Activated naive CD8-positive, alpha-beta T cell treated with anti-CD3 and anti-CD28 coated beads, Interleukin-2, amount 10 ng/mL, durations not matched to agents 7 days and 5 days (primary cell): ENCODE measurements around the gene PLCB4. TPM values are rescaled to one million over a fixed set of nuclear protein-coding genes. Genes with fewer than 3 reads are reported as not detected.

Experiments used
- ATAC-seq: fragments of 150-1000 bp; cut with Tn5 transposase; one replicate; pipeline ENCODE4 v1.10.0; 2021; ENCODE audit warnings: low read depth, moderate library complexity
- POLR2A ChIA-PET: fragments of 350-600 bp; sonication (Branson Sonifier 250); formaldehyde crosslinking; loops from one replicate; lab custom pipeline; 2021; ENCODE audit warnings: antibody characterized with exemption; lab: Charles Lee
- DNase-seq: peaks from one replicate; pipeline ENCODE4 v3.0.0; 2021
- H3K27ac Mint-ChIP-seq: one replicate; pipeline ENCODE4 v1.8.0; 2022; ENCODE audit warnings: mild to moderate bottlenecking, mixed read lengths
- H3K27me3 Mint-ChIP-seq: one replicate; pipeline ENCODE4 v1.8.0; 2022; ENCODE audit warnings: mild to moderate bottlenecking, moderate library complexity, mixed read lengths
- H3K36me3 Mint-ChIP-seq: one replicate; pipeline ENCODE4 v1.8.0; 2021; ENCODE audit warnings: mild to moderate bottlenecking, mixed read lengths
- H3K4me1 Mint-ChIP-seq: one replicate; pipeline ENCODE4 v1.8.0; 2021; ENCODE audit warnings: mixed read lengths
- H3K4me3 Mint-ChIP-seq: one replicate; pipeline ENCODE4 v1.8.0; 2022; ENCODE audit warnings: mild to moderate bottlenecking, moderate library complexity, mixed read lengths
- H3K9me3 Mint-ChIP-seq: one replicate; pipeline ENCODE4 v1.8.0; 2021; ENCODE audit warnings: mixed read lengths
- total RNA-seq, 2 experiments: library from RNA; stranded (reverse); gene quantifications; one replicate each; pipeline ENCODE4 v1.2.3, GENCODE V29; 2021

The PLCB4 gene
- total RNA-seq, 2 experiments from 2014 or later = not detected

DNA sequence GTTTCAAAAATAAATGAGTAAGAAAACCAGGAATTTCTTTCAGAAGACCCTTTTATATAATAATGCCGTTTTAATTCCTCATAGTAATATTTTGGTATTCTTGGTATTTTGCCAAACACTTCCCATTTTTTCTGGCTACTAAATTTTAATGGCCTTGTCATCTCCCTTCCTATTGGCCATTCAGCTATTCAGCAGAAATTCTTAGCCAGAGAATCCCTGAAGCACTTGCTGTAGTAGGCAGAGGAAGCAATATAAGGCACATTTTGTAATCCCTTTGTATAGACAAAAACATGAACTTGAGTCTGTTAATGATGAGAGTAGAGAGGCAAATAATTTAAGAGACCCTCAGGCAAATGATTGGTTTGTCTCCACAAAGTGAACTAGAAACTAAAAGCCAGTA lies 327.1 kb downstream of the PLCB4 start:
- Mint-ChIP-seq H3K27me3 (no peaks in the 10 kb centered on the region), H3K9me3 (no peaks in the 10 kb centered on the region), H3K36me3 (no peaks in the 10 kb centered on the region), H3K4me1 (no peaks in the 10 kb centered on the region), H3K4me3 (no peak overlapping the region), H3K27ac (no peak overlapping the region)
- POLR2A ChIA-PET = no interaction called here
- ATAC-seq (no peak), DNase-seq (no peak)

DNA sequence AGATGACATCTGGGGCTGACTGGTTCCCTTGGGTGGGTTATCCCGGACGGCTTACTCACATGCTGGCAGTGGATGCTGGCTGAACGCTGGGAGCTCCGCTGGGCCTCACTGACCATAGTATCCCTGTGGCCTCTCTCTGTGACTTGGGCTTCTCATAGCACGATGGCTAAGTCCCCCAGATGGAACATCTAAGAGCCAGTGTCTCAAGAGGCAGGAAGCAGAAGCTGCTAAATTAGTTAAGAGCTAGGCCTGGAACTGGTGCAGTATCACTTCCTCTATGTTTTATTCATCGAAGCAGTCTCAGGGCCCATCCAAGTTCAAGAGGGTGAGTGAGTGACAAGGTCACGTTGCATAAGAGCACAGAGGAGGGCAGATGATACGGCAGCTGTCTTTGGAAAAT lies 329.0 kb downstream of the PLCB4 start:
- Mint-ChIP-seq H3K4me1 (no peaks in the 10 kb centered on the region), H3K27me3 (no peaks in the 10 kb centered on the region), H3K9me3 (no peaks in the 10 kb centered on the region), H3K36me3 (no peaks in the 10 kb centered on the region), H3K27ac (no peak overlapping the region), H3K4me3 (no peak overlapping the region)
- DNase-seq (no peak), ATAC-seq (no peak)
- POLR2A ChIA-PET = no interaction called here

DNA sequence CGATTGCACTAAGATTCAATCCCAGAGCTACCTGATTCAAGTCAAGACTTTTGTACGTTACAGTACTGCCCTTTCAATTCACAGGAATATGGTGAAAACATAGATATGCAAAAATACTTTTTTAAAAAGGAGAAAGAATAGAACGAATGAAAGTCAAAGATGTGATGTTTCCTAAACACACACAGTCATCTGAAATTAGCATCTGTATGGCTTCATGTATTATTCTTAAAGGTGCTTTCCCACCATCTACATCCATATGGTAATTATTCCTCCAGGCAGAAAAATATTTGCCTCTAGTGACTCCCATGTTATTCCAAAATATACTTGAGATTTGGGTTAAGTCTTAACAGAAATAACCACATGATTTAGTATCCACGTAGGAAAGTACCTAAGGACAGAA lies 330.0 kb downstream of the PLCB4 start:
- Mint-ChIP-seq H3K27me3 (no peaks in the 10 kb centered on the region), H3K27ac (no peak overlapping the region), H3K4me1 (no peaks in the 10 kb centered on the region), H3K9me3 (no peaks in the 10 kb centered on the region), H3K4me3 (no peak overlapping the region), H3K36me3 (no peaks in the 10 kb centered on the region)
- ATAC-seq = no peak
- no peak for DNase-seq
- POLR2A ChIA-PET = no interaction called here

DNA sequence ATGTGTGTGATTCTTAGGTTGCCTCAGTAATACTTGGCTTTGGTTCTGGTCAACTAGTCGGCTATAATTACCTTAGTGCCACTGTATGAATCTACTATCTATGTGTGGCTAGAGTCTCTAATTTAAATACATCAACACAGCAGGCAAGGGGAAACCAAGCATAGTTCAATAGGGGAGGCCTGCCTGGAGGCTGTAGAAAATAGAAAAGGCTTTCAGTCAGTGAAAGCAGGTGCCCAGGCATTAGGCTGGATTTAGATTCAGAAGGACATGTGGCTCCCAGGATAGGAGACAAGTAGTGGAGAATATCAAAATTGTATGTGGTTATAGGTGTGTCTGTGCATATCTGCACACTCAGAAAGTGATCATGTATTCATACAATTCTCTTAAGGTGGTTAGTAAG lies 330.4 kb downstream of the PLCB4 start:
- no peak overlapping the region for H3K27ac Mint-ChIP-seq
- ATAC-seq = no peak
- H3K4me3 Mint-ChIP-seq = no peak overlapping the region
- H3K27me3 Mint-ChIP-seq = no peaks in the 10 kb centered on the region
- no peak for DNase-seq
- no peaks in the 10 kb centered on the region for H3K4me1 Mint-ChIP-seq
- no peaks in the 10 kb centered on the region for H3K9me3 Mint-ChIP-seq
- POLR2A ChIA-PET = no interaction called here
- H3K36me3 Mint-ChIP-seq = no peaks in the 10 kb centered on the region

DNA sequence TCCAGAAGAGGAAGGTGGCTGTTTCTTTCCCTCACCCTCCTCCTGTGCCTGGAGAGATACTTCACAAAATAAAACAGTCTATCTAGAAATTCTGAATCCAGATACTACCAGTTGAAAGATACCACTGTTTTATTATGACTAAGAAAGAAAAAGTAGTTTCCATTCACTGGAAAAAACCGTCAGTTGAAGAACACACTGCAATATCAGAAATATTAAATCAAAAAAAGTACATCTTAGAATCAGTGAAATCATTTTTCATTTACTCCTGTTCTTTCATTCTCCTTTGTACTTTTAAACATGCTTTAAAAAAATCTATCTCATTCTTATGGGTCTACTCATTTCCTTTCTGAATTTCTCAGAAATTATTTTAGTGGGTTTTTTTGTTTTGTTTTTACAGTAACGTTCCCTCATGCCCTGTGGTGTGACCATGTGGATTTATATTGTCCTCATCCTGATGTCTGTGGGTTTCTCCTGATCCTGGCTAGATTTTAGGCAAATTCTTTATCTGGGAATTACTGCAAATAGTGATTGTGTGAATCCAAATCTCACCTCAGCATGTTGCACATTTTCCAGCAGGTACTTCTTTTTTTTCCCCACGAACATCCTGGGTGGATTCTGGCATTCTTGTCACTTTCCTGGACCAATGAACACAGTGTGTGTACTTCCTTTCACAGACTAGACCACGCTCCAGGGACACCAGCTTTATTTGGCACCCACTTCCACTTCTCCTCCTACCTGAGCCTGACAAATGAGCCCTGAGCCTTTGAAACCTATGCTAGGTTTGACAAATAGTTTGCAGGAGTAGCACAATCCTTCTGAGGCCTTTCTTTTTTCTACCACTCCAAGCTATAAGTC lies 331.5 kb downstream of the PLCB4 start:
- POLR2A ChIA-PET = no interaction called here
- H3K27me3 Mint-ChIP-seq = no peaks in the 10 kb centered on the region
- no peak overlapping the region for H3K27ac Mint-ChIP-seq
- H3K4me3 Mint-ChIP-seq = no peak overlapping the region
- no peaks in the 10 kb centered on the region for H3K9me3 Mint-ChIP-seq
- no peak for DNase-seq
- H3K36me3 Mint-ChIP-seq = no peaks in the 10 kb centered on the region
- no peak for ATAC-seq
- H3K4me1 Mint-ChIP-seq = no peaks in the 10 kb centered on the region

DNA sequence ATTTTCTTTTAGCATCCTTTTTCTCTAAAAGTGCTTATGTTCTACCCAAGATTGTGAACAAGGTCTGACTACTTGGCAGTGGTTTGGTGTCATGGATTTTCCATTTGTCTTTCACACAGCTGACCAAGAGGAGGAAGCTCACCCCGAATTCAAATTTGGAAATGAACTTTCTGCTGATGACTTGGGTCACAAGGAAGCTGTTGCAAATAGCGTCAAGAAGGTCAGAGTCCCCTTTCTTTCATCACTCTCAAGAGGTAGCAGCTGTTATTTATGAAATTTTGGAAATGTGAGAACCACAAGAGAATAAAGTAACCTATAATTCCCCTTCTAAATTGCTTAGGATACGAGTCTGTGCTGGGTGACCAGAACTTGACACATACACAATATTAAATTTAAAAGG lies 332.5 kb downstream of the PLCB4 start:
- POLR2A ChIA-PET = no interaction called here
- ATAC-seq = no peak
- no peak overlapping the region for H3K27ac Mint-ChIP-seq

DNA sequence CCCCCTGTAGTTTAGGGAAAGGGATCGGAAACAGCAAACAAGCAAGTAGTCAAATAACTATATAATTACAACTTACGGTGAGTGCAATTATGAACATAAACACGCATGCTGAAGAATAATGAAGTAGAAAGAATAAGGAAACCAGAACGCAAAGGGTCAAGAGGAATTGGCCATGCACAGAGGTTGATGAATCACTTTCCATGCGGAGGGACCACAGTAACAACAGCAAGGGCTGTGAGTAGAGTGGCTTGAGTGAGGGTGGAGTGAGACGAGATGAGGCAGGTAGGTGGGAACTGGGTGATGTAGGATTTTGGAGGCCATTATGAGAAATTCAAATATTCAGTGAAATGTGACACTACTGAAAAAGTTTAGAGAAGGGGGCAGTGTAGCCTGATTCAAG lies 333.3 kb downstream of the PLCB4 start:
- DNase-seq = no peak
- Mint-ChIP-seq H3K4me1 (no peaks in the 10 kb centered on the region), H3K27ac (no peak overlapping the region), H3K4me3 (no peak overlapping the region), H3K36me3 (no peaks in the 10 kb centered on the region), H3K27me3 (no peaks in the 10 kb centered on the region), H3K9me3 (no peaks in the 10 kb centered on the region)
- POLR2A ChIA-PET = no interaction called here
- ATAC-seq = no peak

More for the DNA sequence above, 332.5 kb downstream of the PLCB4 start:
- no peaks in the 10 kb centered on the region for H3K27me3 Mint-ChIP-seq
- no peak for DNase-seq
- H3K4me3 Mint-ChIP-seq = no peak overlapping the region
- H3K4me1 Mint-ChIP-seq = no peaks in the 10 kb centered on the region
- H3K9me3 Mint-ChIP-seq = no peaks in the 10 kb centered on the region
- H3K36me3 Mint-ChIP-seq = no peaks in the 10 kb centered on the region

DNA sequence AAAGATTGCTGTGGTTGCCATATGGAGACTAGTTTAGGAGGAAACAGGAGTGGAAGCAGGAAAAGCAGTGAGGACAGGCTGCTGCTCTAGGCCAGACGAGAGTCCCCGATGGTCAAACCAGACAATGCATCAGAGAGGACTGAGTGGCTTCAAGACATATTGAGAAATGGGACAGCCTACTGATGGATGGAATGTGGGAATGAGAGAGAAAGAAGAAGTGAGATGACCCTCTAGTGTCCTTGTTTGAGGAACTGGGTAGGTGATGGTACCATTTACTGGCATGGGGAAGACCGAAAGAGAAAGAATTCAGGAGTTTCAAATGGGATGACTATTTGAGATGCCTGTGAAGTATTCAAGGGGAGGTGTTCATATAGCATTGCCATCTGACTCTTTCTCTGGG lies 333.7 kb downstream of the PLCB4 start:
- H3K4me3 Mint-ChIP-seq = no peak overlapping the region
- DNase-seq (no peak), ATAC-seq (no peak)
- no peaks in the 10 kb centered on the region for H3K27me3 Mint-ChIP-seq
- no peaks in the 10 kb centered on the region for H3K4me1 Mint-ChIP-seq
- POLR2A ChIA-PET = no interaction called here
- H3K9me3 Mint-ChIP-seq = no peaks in the 10 kb centered on the region
- no peaks in the 10 kb centered on the region for H3K36me3 Mint-ChIP-seq
- H3K27ac Mint-ChIP-seq = no peak overlapping the region

DNA sequence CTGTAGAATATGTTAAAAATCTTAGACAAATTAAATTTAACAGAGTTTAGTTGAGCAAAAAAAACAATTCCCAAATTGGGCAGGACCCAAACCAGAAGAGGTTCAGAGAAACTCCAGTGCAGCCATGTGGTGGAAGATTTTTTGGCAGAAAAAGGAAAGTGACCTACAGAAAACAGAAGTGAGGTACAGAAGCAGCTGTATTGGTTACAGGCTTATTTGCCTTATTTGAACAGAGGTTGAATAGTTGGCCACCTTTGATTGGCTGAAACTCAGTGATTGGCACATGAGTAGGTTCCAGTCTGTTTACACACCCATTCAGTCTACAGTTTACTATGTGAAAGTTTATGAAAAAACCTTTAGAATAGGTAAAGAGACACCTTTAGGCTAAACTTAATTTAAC lies 334.6 kb downstream of the PLCB4 start:
- no peak for DNase-seq
- no peaks in the 10 kb centered on the region for H3K9me3 Mint-ChIP-seq
- H3K36me3 Mint-ChIP-seq = no peaks in the 10 kb centered on the region
- no peaks in the 10 kb centered on the region for H3K27me3 Mint-ChIP-seq
- no peaks in the 10 kb centered on the region for H3K4me1 Mint-ChIP-seq
- H3K27ac Mint-ChIP-seq = no peak overlapping the region
- no peak for ATAC-seq
- H3K4me3 Mint-ChIP-seq = no peak overlapping the region
- POLR2A ChIA-PET = no interaction called here

DNA sequence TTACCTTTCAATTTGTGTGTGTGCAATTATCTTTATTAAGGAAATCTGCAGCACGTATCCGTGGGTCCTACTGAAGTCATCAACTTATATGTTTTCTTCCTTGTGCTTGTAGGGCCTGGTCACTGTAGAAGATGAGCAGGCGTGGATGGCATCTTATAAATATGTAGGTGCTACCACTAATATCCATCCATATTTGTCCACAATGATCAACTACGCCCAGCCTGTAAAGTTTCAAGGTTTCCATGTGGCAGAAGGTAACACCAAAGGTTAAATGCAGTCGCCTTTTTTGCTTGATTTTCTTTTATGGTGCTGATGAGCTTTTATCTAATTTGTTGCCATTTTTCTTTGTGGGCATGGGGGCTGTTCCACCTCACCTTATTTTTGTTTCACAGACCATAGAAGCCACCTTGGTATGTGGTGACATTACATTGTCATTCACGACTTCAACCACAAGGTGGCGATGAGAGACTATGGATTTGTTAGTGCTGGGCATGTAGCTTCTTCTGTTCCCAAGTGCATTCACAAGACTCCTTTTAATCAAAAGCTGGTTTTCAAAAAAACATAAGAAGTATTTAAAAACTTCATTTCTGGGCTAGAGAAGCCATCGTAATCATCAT lies 339.0 kb downstream of the PLCB4 start:
- POLR2A ChIA-PET = no interaction called here
- Mint-ChIP-seq H3K9me3 (no peaks in the 10 kb centered on the region), H3K27me3 (no peaks in the 10 kb centered on the region), H3K4me1 (no peaks in the 10 kb centered on the region), H3K4me3 (no peak overlapping the region), H3K27ac (no peak overlapping the region), H3K36me3 (no peaks in the 10 kb centered on the region)
- DNase-seq (no peak), ATAC-seq (no peak)

DNA sequence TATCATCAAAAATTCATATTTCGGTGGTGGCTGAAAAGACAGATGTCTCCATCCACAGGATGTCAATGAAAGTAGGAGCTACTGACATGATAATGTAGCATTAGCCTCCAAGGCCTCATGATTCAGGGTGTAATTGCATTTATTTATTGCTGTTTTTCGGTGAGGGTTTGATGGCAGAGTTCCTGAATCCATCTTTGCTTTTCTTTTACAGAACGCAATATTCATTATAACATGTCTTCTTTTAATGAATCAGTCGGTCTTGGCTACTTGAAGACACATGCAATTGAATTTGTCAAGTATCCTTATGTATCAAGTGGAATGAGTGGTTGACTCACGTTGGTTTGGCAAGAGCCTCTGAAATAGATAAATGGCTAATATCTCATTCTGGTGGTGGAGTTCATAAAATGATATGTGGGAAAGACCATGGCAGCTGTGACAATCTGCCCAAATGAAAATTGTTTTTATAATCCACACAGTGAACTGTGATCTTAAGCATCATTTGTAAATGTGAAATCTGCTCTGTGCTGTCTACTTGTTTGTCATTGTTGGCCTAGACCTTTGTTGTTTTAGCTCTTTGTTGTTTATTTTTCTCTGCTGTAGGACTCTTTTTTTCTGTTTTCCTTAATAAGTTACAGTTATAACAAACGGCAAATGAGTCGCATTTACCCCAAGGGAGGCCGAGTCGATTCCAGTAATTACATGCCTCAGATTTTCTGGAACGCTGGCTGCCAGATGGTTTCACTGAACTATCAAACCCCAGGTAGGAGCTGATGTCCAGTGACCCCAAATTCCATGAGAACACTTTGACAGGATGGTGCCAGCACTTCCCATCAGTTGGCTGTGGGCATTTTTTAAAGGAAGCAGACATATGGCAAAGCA lies 339.8 kb downstream of the PLCB4 start:
- Mint-ChIP-seq H3K9me3 (no peaks in the 10 kb centered on the region), H3K4me1 (no peaks in the 10 kb centered on the region), H3K36me3 (no peaks in the 10 kb centered on the region), H3K27me3 (no peaks in the 10 kb centered on the region), H3K27ac (no peak overlapping the region), H3K4me3 (no peak overlapping the region)
- ATAC-seq = no peak
- DNase-seq = no peak
- POLR2A ChIA-PET = no interaction called here

DNA sequence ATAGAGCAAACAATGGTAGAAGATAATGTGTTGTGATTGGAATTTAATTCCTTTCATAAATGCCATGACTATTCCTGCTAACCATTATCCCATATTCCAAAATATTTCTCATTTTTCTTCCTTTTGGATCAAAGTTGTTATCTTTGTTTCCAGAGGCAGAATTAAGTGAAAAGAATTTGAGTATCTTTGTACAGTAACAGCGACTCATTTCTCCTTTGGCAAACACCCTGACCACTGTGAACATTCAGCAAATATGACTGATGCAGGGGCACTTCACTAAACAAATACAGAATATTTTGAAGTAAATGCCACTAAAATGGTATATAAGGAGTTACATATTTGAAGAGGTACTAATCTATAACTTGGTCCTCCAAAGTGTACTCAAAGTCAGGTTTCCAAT lies 340.5 kb downstream of the PLCB4 start:
- Mint-ChIP-seq H3K27me3 (no peaks in the 10 kb centered on the region), H3K36me3 (no peaks in the 10 kb centered on the region), H3K27ac (no peak overlapping the region), H3K4me3 (no peak overlapping the region), H3K4me1 (no peaks in the 10 kb centered on the region), H3K9me3 (no peaks in the 10 kb centered on the region)
- ATAC-seq (no peak), DNase-seq (no peak)
- POLR2A ChIA-PET = no interaction called here

DNA sequence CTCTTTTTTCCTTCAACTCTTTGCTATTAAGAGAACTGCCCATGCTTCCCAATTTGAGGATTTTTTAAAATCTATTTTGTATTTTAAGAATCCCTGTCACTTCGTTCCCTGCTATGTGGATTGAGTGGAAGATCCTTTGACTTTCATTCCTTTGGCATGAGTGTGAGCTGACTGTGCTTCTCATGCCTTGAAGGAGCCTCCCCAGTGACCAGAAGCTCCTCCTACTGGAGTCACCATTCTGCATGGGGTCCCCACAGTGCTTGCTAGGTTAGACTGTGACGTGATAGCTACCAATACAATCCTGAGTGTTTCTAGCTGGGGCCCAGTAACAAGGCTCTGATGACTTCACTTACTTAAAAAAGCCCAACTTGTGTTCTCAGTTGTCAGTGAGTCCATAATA lies 341.1 kb downstream of the PLCB4 start:
- POLR2A ChIA-PET = no interaction called here
- ATAC-seq = no peak

More for the DNA sequence above, 341.1 kb downstream of the PLCB4 start:
- no peaks in the 10 kb centered on the region for H3K4me1 Mint-ChIP-seq
- no peaks in the 10 kb centered on the region for H3K9me3 Mint-ChIP-seq
- no peak overlapping the region for H3K4me3 Mint-ChIP-seq
- H3K27me3 Mint-ChIP-seq = no peaks in the 10 kb centered on the region
- H3K36me3 Mint-ChIP-seq = no peaks in the 10 kb centered on the region
- no peak overlapping the region for H3K27ac Mint-ChIP-seq
- DNase-seq = no peak
